ENCODE data around the gene RAB36.

DNA sequence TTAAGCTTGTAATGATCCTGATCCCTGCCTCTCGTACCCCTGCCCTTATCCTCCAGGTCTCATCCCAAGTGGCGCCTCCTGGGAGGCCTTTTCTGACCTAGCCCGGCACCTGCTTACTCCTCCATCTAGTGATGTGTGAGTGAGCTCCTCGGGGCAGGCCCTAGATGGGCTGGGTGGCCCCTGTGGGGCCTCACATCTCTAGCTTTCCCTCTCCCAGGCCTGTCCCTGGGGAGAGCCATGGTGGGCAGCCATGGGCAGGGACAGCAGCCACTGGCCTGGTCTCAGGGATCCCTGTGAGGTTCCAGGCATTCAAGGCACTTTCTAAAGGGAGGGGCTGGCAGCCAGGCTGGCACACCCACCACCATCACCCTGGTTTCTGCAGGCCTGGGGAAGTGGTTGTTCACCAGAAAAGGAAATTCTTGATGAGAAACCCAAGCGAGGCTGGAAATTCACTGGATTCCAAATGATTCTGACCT lies 47.0 kb upstream of the RAB36 start:
- TF ChIP-seq, protein P1, sequence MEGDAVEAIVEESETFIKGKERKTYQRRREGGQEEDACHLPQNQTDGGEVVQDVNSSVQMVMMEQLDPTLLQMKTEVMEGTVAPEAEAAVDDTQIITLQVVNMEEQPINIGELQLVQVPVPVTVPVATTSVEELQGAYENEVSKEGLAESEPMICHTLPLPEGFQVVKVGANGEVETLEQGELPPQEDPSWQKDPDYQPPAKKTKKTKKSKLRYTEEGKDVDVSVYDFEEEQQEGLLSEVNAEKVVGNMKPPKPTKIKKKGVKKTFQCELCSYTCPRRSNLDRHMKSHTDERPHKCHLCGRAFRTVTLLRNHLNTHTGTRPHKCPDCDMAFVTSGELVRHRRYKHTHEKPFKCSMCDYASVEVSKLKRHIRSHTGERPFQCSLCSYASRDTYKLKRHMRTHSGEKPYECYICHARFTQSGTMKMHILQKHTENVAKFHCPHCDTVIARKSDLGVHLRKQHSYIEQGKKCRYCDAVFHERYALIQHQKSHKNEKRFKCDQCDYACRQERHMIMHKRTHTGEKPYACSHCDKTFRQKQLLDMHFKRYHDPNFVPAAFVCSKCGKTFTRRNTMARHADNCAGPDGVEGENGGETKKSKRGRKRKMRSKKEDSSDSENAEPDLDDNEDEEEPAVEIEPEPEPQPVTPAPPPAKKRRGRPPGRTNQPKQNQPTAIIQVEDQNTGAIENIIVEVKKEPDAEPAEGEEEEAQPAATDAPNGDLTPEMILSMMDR (IDR thresholded peaks at IDR 0.05): no peak
- TF ChIP-seq POLR2A (IDR thresholded peaks at IDR 0.05): no peak

Measured in adrenal gland (tissue), 5 donors.